DMS153 treated with DMSO at 0.1 percent for 48 hours (cell line): ENCODE data around the gene CACNA1C.

Source experiments
- DNase-seq: peaks from one replicate; lab custom pipeline; 2025; ENCODE audit not compliant: unreplicated experiment; lab: John Stamatoyannopoulos, UW

CACNA1C gene

DNA sequence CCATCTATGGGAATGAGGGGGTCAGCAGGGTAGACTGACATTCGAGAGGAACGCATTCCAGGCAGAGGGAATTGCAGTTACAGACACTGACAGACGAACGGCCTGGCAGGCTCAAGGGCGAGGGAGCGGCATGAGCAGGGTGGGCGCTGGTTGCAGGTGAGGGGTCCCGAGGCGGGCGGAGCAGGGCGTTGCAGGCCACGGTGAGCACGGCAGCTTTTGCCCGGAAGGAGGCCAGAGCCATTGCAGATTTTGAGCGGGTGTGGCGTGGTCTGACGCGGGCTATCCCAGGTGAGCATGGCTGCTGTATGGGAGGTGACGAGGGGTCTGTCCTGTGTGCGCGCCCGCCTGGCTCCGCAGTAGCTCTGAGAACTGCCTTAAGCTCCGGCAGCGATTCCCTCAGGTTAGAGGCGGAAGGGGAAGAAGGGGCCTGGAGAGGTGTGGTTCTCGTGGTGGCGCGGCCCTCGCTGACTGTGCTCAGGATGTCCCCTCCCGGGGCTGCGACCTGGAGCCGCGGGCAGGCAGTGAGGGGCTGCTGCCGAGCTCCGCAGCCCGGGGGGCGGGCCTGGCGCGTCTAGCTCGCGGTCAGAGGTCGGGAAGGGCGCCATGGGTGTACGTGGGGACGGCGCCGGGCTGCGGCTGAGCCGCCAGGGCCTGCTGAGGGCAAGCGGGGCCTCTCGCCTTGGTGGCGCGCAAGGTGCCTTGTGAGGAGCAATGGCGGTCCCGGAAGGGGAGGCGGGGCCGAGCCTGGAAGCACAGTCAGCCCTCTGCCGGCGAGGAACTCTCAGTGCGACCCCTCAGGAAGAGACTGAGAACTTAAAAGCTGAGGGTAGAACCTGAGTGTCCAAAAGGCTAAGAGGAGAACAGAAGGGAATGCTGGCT lies 177.1 kb downstream of the CACNA1C start:
- no peak for DNase-seq

DNA sequence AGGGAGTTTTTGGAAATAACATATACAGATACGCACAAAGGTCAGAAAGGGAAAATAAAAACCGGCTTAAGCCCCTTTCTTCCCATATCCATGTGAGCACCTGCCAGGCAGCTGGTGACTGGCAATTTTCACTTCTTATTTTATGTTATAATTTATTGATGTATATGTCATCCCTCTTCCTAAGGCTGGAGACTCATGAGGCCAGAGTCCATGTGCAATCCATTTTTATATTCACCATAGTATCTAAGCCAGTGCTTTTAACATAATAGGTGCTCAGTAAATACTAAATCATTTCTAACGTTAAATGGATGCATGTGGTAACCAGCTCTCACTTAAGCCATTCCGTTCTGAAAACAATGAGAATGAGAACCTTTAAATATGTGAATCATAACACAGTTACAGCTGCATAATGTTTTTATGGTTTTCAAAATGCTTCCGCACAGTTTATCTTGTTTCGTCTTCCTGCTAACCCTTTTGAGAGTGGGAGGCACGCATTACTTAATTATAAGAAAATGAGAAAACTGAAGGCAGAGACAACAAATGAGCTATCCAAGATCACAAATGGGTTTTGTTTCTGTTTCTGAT lies 178.3 kb downstream of the CACNA1C start:
- DNase-seq: no peak

DNA sequence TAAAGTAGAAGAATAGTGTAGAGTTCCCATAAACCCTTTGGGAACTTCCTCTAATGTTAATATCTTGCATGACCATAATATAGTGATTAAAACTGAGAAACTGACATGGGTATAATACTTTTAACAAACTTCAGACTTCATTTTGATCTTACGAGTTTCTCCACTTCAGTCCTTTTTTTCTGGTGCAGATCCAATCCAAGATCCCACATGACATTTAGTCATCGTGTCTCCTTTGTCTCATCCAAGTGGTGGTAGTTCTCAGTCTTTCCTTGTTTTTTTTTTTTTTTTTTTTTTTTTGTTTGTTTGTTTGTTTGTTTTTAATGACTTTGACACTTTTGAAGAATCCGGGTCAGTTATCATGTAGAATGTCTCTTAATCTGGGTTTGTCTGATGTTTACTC lies 179.2 kb downstream of the CACNA1C start:
- DNase-seq: no peak

DNA sequence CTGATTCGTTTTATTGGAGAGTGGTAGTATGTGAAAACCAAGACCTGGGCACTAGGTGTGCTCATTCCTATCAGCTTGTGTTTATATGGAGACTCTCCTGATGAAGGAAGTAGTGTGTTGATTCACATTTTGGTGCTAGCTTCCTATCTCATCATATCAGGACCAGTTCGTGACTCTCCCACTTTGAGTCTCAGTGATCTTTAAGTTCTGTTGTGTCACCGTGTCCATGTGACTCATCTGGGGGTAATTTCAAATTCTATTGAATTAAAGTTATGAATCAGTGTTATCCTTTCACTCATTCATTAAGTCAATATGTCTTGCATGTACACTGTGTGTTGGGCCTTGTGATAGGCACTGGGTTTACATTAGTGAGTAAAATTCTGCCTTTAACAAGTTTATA lies 180.2 kb downstream of the CACNA1C start:
- DNase-seq: no peak

DNA sequence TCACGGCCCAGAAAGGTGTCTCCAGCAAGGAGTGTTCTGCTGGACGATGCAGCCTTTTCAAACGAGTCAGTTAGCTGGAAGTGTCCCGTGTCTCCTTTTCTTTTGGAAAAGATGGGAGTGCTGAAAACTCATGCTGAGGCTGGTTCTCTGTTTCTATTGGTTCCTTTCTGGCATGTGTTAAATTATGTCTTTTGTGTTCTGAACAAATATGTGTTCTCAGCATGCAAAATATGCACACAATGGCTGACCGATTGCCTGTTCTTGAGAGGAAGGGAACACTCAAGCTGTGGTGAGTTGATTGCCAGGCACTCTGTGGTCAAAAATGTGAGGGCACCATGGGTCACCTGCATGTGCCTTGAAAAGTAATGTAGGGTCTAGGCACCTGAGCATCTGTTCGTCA lies 181.3 kb downstream of the CACNA1C start:
- DNase-seq: no peak

DNA sequence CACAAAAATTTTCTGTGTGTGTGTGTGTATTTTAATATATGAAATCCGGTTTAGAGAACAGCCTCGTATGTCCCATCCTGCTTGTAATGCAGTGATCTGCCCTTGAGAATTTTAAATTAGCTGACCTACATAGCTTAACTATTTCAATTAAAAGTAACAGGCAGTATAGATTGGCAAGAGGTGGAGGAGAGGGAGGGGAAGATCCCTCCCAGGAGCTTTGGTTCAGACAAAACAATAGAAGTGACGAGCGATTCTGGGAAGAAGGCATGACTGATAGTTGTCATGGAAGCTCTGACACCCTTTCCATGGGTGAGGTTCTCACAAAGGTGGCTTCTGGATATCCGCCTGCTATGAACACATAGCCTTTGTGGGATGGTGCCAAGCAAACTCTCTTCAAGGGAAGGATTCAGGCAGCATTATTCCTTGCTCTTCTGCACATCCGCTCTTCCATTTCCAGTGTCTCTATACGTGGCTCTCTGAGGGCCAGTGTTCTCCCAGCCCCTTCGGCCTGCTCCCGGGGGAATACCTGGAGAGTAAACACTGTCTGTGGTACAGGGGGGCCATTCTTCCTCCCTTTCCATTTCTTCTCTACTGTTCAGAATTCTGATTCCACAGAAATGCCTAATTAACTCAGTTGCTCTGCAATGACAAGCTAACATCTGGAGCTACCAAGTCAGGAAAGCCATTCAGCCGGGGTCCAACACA lies 182.0 kb downstream of the CACNA1C start:
- no peak for DNase-seq

DNA sequence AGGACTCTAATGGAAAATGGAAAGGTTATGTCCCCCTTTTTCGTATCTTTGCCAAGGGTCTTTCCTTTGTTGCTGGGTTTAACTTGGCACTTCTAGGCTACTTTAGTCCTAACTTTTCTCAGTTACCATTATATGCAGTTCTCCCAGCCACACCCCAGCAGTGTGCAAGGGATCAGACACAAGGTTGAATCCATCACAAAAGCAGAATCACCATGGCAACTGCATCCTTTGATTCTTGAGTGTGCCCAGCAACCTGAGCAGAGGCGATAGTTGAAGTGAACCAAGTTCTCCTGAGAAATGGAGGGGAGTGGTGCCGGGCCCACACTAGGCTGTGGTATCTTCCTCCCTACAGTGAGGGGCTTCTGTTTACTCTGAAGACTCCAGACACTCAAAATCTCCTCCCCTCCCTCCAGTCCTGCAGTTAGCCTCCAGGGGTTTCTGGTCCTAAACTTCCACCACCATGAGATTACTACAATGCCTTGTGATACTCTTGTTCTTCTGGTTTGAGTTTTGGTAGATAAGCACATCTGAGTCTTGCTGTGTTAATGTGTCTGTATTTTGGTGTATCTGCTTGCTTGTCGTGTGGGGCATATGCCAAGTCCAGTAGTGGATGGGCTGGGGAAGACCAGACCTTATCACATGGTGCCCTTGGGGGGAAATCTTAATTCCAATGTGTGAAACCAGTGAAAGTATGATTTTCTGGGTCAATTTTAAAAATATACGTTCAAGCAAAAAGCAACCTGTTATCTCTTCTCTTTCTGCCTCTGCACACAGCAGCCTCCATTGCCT lies 183.9 kb downstream of the CACNA1C start:
- no peak for DNase-seq

DNA sequence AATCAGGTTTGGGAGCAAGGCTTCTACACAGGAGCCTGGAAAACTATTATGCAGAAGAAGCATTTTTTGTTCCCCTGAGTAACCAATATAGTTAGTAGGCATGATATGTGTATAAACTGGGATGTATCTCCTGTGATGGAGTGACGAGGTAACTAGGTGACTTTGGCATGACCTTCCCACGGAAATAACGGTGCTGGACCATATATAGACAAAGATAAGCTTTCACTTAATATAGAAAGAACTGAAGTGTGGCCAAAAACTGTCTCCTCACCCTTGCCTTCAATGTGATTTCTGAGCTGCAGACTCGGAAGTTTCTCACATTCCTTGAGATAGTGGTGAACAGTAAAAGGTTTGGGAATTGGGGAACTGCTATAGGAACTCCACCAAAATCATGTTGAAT lies 185.3 kb downstream of the CACNA1C start:
- no peak for DNase-seq

DNA sequence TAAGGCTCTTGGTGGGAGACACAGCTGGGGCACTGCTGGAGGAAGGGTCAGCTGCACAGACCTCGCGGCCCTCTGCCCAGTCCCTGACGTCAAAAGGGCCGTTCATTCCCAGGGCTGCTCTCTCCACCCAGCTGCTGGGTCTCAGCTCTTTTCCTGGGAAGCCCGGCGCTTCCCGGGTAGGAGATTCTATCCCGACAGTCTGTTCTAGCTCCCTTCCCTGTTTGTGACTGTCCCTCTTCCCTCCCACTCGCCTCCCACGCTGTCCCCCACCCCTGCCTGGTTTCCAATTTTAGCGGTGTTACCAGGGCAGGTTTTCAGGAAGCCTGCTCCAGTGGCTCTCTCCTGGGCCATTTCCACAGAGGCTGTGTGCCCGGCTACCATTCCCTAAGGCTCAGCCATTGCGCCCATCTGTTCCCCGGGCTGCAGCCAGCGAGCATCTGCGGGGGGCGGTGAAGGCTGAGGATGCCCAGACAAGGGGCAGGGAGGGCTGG lies 186.6 kb downstream of the CACNA1C start:
- no peak for DNase-seq

DNA sequence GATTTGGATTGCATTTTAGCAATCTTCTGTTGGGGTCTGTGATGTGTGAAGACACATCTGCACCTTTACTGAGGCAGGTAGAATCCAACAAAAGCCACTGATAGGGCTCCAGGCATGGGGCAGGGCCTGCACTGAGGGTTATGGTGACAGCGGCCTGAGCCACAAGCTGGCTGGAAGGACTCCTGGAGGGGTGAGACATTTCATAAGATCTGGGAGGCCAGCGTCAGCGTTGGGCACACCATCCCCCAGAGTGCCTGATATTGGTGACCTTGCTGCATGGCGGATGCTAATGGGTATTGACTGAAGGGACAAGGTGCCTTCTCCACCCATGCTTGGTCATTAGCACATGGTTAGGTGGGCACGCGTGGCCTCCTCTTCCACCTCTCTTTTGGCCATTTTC lies 187.6 kb downstream of the CACNA1C start:
- no peak for DNase-seq

DNA sequence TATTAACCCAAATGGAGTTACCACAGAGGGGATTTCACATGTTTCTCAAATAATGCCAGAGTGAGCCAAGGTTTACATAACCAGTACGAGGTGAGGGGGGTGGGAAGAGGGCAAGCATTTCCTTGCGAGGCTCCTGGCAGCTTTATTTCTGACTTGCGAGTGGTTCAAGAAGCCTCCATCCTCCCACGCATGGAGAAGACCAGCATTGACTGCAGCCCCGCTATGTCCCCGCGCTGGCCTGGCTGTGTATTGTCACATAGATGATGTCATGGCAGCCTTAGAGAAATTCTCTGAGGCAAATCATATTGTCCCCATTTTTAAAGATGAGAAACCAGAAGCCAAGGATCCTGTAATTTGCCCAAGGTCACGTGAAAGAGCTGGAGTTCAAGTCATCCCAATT lies 188.2 kb downstream of the CACNA1C start:
- DNase-seq: no peak

DNA sequence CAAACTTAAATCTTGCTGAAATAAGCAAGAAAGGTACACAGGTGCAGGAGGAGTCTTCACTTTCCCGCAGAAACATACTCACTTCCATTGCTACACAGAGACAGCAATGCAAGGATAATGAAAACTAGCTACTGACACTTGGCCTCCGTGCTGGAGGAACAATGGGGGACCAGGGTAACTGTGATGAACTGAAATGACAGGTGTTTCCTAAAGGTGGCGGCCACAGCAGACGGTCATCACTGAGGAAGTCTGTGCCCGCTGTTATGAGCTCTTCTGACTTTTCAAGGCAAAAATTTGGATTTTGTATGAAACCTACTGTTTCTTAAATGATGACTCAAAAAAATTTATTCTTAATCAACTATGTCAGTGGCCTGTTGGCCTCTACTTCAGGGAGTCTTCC lies 189.4 kb downstream of the CACNA1C start:
- DNase-seq: no peak

DNA sequence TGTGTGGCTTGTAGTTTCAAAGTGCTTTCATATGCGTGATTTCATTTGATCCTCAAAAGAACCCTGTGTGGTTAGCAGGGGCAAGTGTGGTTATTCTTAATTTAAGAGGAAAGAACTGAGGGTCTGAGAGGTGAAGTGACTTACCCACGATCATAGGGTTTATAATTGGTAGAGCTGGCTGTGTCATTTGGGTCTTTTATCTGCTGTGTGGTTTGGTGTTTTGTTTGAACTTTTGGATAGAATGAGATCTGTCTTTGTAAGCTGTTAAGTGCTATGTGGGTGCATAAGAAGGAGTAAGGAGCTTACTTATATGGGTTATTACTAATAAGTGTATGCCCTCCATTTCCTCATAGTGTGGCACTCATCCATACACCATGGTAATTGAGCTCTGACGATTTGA lies 190.0 kb downstream of the CACNA1C start:
- no peak for DNase-seq

DNA sequence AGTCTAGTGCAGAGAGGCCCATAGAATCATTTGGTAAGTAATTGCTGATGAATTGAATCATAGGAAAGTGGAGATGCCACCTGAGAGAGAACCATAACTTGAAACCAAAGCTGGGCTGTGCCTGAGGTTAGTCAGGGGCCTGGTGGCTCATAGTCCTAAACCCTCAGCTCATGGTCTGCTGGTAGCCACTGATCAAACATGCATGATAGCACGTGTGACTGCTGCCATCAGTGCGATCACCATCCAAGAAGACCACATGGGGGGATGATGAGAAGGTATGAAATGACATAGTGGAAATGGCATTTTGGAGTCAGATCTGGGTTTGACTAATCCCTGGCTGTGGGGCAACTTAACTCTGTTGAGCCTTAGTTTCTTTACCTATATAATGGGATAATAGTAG lies 190.5 kb downstream of the CACNA1C start:
- no peak for DNase-seq

DNA sequence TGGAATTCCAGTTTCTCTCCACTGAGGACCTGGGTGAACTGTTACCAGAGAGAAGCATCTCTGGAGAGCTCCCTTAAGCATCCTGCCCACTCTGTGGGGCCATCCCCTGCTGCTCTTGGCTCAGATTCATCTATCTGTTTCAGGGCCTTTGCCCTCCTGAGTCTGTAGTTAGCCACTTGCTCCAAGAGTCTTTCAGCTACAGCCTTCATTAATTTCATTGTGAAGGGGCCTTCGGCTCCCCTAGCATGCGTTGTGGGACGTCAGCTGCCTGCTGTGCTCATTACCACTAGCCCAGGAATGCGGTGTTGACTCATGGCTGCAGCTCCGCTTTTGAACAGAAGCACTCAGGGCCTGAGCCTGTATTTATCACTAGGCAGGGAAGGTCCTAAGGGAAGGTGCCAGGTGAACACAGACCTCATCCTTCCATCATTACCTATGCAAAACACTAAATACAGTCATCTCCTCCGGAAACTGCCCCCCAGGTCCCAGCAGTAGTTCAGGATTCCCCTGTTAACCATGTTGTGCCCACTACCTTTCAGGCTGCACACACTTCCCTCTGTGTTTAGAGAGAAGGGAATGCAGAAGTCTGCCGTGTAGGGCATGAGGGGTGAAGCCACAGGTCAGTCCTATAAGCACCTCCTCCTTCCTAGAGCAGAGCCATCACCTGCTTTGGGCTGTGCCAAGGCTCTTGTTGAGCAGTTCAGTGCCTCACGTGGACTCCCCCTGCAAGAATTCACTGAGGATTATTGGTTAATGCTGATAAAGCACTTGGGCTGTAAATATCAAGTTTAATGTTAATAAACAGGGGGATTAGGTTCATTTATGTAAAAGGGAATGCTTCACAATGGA lies 191.4 kb downstream of the CACNA1C start:
- DNase-seq: peak; percentile 8

DNA sequence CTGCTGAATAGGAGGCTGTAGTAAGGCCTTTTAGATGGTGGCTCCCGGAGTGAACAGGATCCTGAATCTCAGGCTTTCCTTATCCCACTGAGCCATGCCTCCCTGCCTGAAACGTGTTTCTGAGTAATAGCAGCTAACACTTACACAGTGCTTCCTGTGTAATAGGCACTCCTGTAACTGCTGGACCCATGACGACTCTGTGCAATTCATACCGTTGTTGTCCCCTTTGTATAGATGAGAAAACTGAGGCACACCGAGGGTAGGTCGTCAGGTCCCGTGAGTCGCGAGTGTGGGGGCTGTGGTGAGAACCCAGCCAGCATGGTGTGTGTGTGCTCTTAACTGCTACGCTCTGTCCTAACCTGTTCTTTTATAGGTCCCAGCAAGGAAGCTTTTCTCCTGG lies 193.6 kb downstream of the CACNA1C start:
- DNase-seq: no peak

DNA sequence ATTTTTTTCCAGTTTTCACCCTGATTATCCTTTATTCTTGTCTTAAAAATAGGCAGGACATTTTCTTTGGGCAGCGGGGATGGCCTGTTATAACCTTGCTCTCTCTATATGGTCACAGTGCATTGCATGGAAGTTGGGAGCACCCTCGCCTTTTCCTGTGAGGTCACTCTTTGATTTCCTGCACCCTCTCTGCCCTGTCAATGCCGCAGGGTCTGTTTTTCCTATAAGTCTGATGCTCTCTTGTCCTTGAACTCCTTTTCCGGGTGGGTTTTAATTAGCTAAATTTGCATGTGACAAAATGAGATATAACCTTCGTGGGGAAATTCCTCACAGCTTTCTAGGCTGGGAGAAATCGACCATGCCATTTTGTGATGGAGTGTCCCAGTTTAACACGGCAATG lies 194.3 kb downstream of the CACNA1C start:
- no peak for DNase-seq

DNA sequence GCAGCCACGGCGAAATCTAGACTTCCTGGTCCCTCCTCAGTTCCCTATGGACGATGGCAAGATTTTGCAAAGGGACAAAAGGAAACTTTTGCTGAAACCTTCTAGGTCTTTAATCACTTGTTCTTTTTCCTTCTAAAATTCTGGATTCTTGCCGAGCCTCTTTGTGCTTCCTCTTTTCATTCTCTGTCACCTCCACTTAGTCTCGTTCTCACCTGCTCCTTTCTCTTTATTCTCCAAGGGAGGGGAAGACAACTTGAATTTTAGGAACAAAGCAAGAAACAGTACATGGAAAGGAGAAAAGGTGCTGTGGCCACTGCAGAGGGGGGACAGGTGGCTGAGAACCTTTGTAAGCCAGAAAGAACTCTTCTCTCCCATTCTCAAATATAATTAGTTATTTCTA lies 194.8 kb downstream of the CACNA1C start:
- no peak for DNase-seq

DNA sequence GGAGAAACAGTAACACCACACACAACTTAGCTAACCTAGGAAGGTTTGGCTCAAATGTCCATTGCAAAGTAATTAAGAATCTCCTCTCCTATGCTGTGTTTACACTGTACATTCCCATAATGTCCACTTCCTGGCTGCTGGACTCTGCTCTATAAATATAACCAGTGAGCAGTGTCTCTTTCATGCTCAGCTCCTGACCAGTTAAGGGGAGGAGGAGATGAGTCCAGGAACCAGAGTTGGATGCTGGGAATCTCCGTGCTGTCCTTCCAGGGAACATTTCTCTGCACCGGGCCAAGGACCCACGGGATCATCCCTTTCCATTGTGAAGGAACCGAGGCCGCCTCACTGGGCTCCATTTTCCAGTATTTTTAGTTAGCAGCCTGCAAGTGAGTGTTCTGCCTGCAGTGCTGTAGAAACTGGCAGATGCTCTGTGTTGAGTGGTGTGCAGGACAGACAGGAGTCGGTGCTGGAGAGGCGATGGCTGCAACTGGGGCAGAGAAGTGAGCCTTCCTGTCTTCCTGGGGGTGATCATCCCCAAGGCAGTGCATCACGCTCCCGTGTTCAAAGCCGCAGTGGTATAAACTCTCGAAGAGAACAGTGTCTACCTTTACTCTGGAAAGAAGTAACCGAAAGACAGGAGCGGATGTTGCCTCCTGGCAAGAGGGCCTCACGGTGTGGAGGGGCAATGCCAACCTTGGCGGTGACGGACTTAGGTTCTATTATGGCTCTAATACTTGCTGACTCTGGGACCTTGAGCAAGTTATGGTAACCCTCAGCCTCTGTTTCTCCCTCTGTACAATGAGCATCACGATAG lies 195.5 kb downstream of the CACNA1C start:
- DNase-seq: no peak
